Activated CD4-positive, alpha-beta memory T cell treated with anti-CD3 and anti-CD28 coated beads, Interleukin-2, amount 10 ng/mL, durations not matched to agents 7 days and 5 days (primary cell): ENCODE results near the gene TMSB15C. TPM values are rescaled to one million over a fixed set of nuclear protein-coding genes. Genes with fewer than 3 reads are reported as not detected.

Source experiments
- total RNA-seq, 2 experiments: library from RNA; stranded (reverse); gene quantifications; one replicate each; pipeline ENCODE4 v1.2.3, GENCODE V29; 2021

The TMSB15C gene
- total RNA-seq, 2 experiments from 2014 or later: 1.9 to 2.9 TPM

Other genes starting within 250 kb of the TMSB15C start
- gene RAB9B, start 244.0 kb downstream of the TMSB15C start, total RNA-seq: under 1 TPM; 0.35 to 0.45 TPM
- 1 to 10 TPM; 7.3 to 7.5 TPM for gene TMSB15B, start 113.6 kb downstream of the TMSB15C start, total RNA-seq
- gene H2BW1, start 62.5 kb downstream of the TMSB15C start, total RNA-seq: not detected
- gene H2BW2, start 36.3 kb downstream of the TMSB15C start, total RNA-seq: not detected
- gene ZCCHC18, start 36.3 kb upstream of the TMSB15C start, total RNA-seq: 1 to 10 TPM; 1.6 to 2.8 TPM
- 1 to 10 TPM; 7.9 to 8.3 TPM for gene SLC25A53, start 80.8 kb upstream of the TMSB15C start, total RNA-seq
- 10 to 100 TPM; 12.9 to 13.1 TPM for gene FAM199X, start 90.2 kb upstream of the TMSB15C start, total RNA-seq
- not detected for gene ESX1, start 178.7 kb upstream of the TMSB15C start, total RNA-seq